Nucleus accumbens (tissue), 56 donors: ENCODE measurements around the gene MOSPD3.

ENCODE experiments used
- DNase-seq, 56 donors: peaks; one replicate each; lab custom pipeline; 2025; lab: John Stamatoyannopoulos, UW

The MOSPD3 gene

DNA sequence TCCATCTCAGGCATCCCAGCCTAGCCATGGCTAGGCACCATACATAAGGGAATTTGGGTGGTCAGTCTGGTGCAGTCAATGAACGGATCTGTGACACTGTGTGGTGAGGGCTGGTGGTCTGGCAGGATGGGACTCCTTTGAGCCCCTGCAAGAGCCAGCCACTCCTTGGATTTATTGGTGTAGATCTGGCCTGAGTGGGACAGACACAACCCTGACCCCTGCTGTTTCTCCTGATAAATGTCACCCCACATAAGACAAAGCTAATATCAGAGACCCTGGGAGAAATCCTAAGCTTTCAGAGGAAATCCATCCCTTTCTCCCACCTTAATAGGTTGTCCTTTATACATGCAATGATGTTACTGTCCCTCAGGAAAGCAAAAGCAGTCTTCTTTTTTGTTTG lies 23.9 kb upstream of the MOSPD3 start:
- DNase-seq, result no peak

GRCh38 chr7:100589341-100589947 lies 22.9 kb upstream of the MOSPD3 start:
- DNase-seq, result no peak

GRCh38 chr7:100590077-100590737 lies 22.1 kb upstream of the MOSPD3 start:
- DNase-seq, result no peak

DNA sequence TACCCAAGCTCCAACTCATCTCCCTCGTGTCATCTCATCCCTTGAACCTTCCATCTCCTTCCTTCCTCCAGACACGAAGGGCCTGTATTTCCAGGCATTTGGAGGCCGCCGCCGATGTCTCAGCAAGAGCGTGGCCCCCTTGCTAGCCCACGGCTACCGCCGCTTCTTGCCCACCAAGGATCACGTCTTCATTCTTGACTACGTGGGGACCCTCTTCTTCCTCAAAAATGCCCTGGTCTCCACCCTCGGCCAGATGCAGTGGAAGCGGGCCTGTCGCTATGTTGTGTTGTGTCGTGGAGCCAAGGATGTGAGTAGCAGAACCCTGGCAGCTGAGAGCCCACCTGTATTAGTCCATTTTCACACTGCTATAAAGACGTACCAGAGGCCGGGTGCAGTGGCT lies 20.7 kb upstream of the MOSPD3 start:
- no peak for DNase-seq

DNA sequence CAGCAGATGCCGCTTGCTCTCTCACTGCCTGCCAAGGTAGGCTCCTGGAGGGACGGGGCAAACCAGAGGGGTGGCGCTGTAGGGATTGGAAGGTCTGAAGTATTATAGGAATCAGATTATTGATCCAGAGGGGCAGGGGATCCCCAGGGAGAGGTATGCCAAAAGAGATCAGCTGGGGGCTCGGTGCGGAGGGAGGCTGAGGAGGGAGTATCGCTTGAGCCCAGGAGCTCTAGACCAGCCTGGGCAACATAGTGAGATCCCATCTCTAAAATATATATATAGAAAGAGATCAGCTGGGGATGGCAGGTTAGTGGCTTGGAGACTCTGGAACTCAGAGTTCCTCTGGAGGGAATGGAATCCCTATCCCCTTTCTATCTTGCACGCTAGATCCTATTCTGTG lies 17.2 kb upstream of the MOSPD3 start:
- no peak for DNase-seq

DNA sequence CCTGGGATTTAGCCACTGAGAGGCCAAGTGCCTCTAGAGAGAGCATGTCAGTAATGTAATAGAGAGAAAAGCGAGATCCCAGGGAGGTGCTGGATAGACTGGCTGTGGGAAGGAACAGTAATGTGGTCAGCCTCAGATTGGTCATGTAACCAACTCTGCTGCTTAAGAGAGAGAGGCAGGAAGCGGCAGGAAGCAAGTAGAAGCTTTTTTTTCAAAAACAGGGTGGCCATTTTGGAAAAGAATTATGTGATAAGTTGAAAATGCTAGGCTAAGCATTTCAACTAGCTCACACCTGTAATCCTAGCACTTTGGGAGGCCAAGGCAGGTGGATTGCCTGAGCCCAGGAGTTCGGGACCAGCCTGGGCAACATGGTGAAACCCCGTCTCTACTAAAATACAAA lies 13.9 kb upstream of the MOSPD3 start:
- DNase-seq, result no peak

DNA sequence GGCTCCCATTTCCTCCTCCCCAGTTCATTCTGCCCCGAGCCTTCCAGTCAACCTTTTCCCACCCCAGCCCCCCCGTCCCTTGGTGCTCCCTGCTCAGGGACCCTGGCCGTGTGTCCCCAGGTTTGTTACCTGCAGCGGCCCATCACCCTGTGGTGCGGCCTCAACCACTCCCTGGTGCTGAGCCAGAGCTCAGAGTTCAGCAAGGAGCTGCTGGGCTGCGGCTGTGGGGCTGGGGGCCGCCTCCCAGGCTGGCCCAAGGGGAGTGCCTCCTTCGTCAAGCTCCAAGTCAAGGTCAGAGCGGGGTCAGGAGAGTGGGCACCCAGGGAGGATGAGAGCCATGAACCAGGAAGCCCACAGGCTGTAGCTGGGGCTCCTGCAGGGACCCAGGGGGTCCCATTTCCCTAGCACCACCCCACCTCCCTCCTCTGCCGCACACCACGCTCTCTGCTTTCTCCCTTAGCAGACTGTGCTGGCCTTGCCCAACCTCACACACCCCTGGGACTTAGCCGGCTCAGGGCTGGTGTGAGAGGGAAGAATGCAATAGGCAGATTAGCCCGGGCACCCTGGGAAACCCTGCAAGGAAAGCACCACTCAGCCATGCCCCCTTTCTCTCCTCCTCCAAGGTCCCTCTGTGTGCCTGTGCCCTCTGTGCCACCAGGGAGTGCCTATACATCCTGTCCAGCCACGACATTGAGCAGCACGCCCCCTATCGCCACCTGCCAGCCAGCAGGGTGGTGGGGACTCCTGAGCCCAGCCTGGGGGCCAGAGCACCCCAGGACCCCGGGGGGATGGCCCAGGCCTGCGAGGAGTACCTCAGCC lies 12.2 kb upstream of the MOSPD3 start:
- no peak for DNase-seq

DNA sequence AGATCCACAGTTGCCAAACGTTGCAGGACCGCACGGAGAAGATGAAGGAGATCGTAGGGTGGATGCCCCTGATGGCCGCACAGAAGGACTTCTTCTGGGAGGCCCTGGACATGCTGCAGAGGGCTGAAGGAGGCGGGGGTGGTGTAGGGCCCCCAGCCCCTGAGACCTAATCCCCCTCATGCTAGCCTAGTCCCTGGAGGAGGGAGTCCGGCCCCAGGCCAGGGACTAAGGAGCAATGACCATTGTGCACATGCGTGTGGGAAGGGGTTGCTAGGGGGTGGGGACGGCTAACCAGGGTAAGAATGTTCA lies 11.7 kb upstream of the MOSPD3 start:
- DNase-seq, result no peak

DNA sequence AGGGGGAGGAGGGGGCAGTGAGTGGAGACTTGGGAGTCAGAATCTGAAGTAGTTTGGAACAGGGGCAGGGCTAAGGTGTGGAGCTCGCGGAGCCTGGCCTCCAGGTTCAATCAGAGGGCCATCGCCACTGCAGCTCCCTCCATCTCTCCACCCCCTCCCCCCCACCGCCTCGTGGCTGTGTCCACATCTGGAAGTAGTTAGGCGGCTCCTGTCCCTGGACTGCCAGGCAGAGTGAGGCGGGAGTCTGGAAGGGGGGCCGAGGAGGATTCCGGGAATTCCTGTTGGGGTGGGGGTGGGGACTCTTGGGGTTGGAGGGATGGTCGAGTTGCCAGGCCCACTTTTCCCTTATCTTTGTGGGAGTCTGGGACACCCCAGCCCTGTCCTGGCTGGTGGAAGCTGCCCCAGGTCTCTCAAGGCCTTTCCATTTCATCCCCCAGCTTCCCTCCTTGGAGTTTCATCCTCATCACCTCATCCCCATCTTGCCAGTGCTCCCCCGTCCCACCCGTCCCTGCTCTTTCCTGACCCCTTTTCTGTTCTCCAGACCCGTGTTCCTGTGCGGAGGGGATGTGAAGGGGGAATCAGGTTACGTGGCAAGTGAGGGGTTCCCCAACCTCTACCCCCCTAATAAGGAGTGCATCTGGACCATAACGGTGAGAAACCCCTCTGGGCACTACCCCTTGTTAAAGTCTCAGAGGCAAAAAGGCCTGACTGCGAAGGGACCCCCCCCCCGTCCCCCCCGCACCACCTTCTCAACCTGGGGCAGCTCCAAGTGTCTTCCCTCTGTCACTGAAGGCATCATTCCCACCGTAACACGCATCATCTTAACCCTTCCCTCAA lies 9.2 kb upstream of the MOSPD3 start:
- DNase-seq, result no peak

GRCh38 chr7:100603726-100604027 lies 8.7 kb upstream of the MOSPD3 start:
- DNase-seq, result no peak

GRCh38 chr7:100604028-100604975 lies 8.0 kb upstream of the MOSPD3 start:
- DNase-seq, result peak in 29 of 56 donors; percentile 7 to 65 (median 25)

- peak in 2 of 56 donors; percentile 16 to 24 for DNase-seq
Observed at GRCh38 chr7:100604976-100605911, 7.1 kb upstream of the MOSPD3 start.

DNA sequence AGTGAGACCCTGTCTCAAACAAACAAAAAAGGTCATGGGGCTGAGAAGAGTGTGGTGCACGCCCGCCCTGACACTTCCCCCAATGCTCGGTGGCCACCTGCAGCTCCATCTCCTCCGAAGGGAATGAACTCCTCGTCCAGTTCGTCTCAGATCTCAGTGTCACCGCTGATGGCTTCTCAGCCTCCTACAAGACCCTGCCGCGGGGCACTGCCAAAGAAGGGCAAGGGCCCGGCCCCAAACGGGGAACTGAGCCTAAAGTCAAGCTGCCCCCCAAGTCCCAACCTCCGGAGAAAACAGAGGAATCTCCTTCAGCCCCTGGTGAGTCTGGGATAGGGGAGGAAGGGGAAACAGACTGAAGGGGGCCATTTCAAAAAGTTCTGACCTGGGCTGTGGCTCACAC lies 6.0 kb upstream of the MOSPD3 start:
- DNase-seq, result no peak

GRCh38 chr7:100607111-100607510 lies 5.2 kb upstream of the MOSPD3 start:
- no peak for DNase-seq

- no peak for DNase-seq
Observed at GRCh38 chr7:100609958-100610357, 2.4 kb upstream of the MOSPD3 start.

GRCh38 chr7:100612730-100613390 lies 520 bp downstream of the MOSPD3 start:
- DNase-seq, result peak in 5 of 56 donors; percentile 4 to 21 (median 9)

GRCh38 chr7:100613412-100614175 lies 1.3 kb downstream of the MOSPD3 start:
- no peak for DNase-seq
